H1 (cell line): Measurements from ENCODE around the gene PNPLA1. TPM values are rescaled to one million over a fixed set of nuclear protein-coding genes. Genes with fewer than 3 reads are reported as not detected.

Experiments
- CTCF ChIA-PET: fragments of 300-600 bp; sonication (Branson Sonifier 250); formaldehyde crosslinking; loops from one replicate; lab custom pipeline; 2021; ENCODE audit not compliant: partially characterized antibody; lab: Charles Lee
- POLR2A ChIA-PET: fragments of 300-600 bp; sonication (Branson Sonifier 250); formaldehyde crosslinking; loops from one replicate; lab custom pipeline; 2021; ENCODE audit warnings: inconsistent platforms; ENCODE audit not compliant: partially characterized antibody; lab: Charles Lee
- DNase-seq, 2 experiments: peaks; one replicate each; pipeline versions ENCODE4 v3.0.0 to v3.0.0-alpha.2; 2010 to 2022; ENCODE audit warnings: low spot score in 2 of 2, low read depth in 1 of 2, mixed read lengths in 1 of 2
- FAIRE-seq: peaks from 2 replicates; lab custom pipeline; 2011; peaks lifted over from hg19 to GRCh38; lab: Jason Lieb, UNC
- H2AFZ ChIP-seq: 2 replicates; pipeline ENCODE4 v1.8.1; 2012; ENCODE audit warnings: low read length, inconsistent platforms
- H2AK5ac ChIP-seq: 2 replicates; pipeline ENCODE4 v1.6.1; 2013; ENCODE audit warnings: low read depth, low read length
- H2BK120ac ChIP-seq: replicated peaks from 2 replicates; pipeline ENCODE3; 2013; ENCODE audit warnings: low read depth, low read length, inconsistent platforms
- H2BK12ac ChIP-seq: 2 replicates; pipeline ENCODE4 v1.6.1; 2013; ENCODE audit warnings: low read depth, low read length
- H2BK15ac ChIP-seq: 2 replicates; pipeline ENCODE4 v1.6.1; 2013; ENCODE audit warnings: low read length
- H2BK20ac ChIP-seq: 2 replicates; pipeline ENCODE4 v1.6.1; 2013; ENCODE audit warnings: low read length
- H2BK5ac ChIP-seq: 2 replicates; pipeline ENCODE4 v1.6.1; 2013; ENCODE audit warnings: low read depth, low read length
- H3K14ac ChIP-seq: 2 replicates; pipeline ENCODE4 v1.6.1; 2013; ENCODE audit warnings: inconsistent platforms; ENCODE audit not compliant: insufficient read length
- H3K18ac ChIP-seq: 2 replicates; pipeline ENCODE4 v1.6.1; 2013; ENCODE audit warnings: low read length; ENCODE audit errors: extremely low read depth
- H3K23ac ChIP-seq: 2 replicates; pipeline ENCODE4 v1.6.1; 2013; ENCODE audit warnings: inconsistent platforms; ENCODE audit not compliant: insufficient read length
- H3K23me2 ChIP-seq: 2 replicates; pipeline ENCODE4 v1.6.1; 2013; ENCODE audit warnings: low read depth, low read length
- H3K27ac ChIP-seq: 2 replicates; pipeline ENCODE4 v1.6.1; 2011; ENCODE audit warnings: low read depth, low read length, inconsistent platforms
- H3K27me3 ChIP-seq, 4 experiments: replicated peaks in 1 of 4; 1 replicate in 1 of 4; 2 replicates in 3 of 4; pipeline versions ENCODE4 v1.6.1 to v1.8.1; 2011 to 2013; ENCODE audit warnings: low read length in 3 of 4, mild to moderate bottlenecking in 3 of 4, inconsistent platforms in 2 of 4, mixed read lengths in 2 of 4, moderate library complexity in 1 of 4; ENCODE audit not compliant: control insufficient read depth in 3 of 4, insufficient read depth in 3 of 4; ENCODE audit errors: extremely low read depth in 1 of 4
- H3K36me3 ChIP-seq, 4 experiments: 2 replicates each; pipeline versions ENCODE4 v1.6.1 to v1.8.1; 2011 to 2013; ENCODE audit warnings: mild to moderate bottlenecking in 4 of 4, low read length in 3 of 4, moderate library complexity in 2 of 4, control low read depth in 1 of 4, inconsistent platforms in 1 of 4; ENCODE audit not compliant: insufficient read depth in 4 of 4, control insufficient read depth in 2 of 4
- H3K4ac ChIP-seq: replicated peaks from 2 replicates; pipeline ENCODE3; 2013; ENCODE audit warnings: low read length, low read depth, mixed read lengths, inconsistent platforms; ENCODE audit not compliant: insufficient read length
- H3K4me1 ChIP-seq, 4 experiments: replicated peaks in 1 of 4; 1 replicate in 1 of 4; 2 replicates in 3 of 4; pipeline versions ENCODE4 v1.6.1 to v1.8.1; 2011 to 2013; ENCODE audit warnings: low read length in 3 of 4, inconsistent platforms in 2 of 4, mixed read lengths in 1 of 4; ENCODE audit not compliant: insufficient read depth in 4 of 4, control insufficient read depth in 3 of 4
- H3K4me2 ChIP-seq, 2 experiments: 2 replicates each; pipeline versions ENCODE4 v1.6.1 to v1.8.1; 2011 to 2013; ENCODE audit warnings: low read depth in 2 of 2, low read length in 2 of 2, control low read depth in 1 of 2, inconsistent platforms in 1 of 2, mild to moderate bottlenecking in 1 of 2; ENCODE audit not compliant: insufficient read depth in 1 of 2
- H3K4me3 ChIP-seq, 4 experiments: fragments of 200-600, 300-600 bp in 1 of 4; sonication (generic), shearing (Covaris generic), sonication (Bioruptor Twin) in 1 of 4; 2 replicates each; pipeline versions ENCODE4 v1.5.1 to v1.8.1; 2011 to 2016; ENCODE audit warnings: low read length in 4 of 4, low read depth in 3 of 4, control low read depth in 2 of 4, inconsistent platforms in 2 of 4, mild to moderate bottlenecking in 2 of 4, mixed read lengths in 1 of 4, moderate library complexity in 1 of 4; ENCODE audit not compliant: insufficient read depth in 2 of 4; ENCODE audit errors: extremely low read depth in 1 of 4
- H3K56ac ChIP-seq: replicated peaks from 2 replicates; pipeline ENCODE3; 2013; ENCODE audit warnings: low read depth, mild to moderate bottlenecking, mixed read lengths, low read length, inconsistent platforms; ENCODE audit not compliant: insufficient read length
- H3K79me1 ChIP-seq: 2 replicates; pipeline ENCODE4 v1.6.1; 2013; ENCODE audit warnings: low read depth, low read length, control low read depth
- H3K79me2 ChIP-seq, 2 experiments: 2 replicates each; pipeline versions ENCODE4 v1.6.1 to v1.8.1; 2012 to 2013; ENCODE audit warnings: low read length in 2 of 2, mild to moderate bottlenecking in 2 of 2, inconsistent platforms in 1 of 2; ENCODE audit not compliant: insufficient read depth in 2 of 2, control insufficient read depth in 1 of 2
- H3K9ac ChIP-seq, 4 experiments: replicated peaks in 1 of 4; 1 replicate in 1 of 4; 2 replicates in 3 of 4; pipeline versions ENCODE4 v1.6.1 to v1.8.1; 2011 to 2013; ENCODE audit warnings: low read depth in 3 of 4, low read length in 3 of 4, control low read depth in 2 of 4, mild to moderate bottlenecking in 2 of 4, moderate library complexity in 2 of 4, inconsistent platforms in 1 of 4; ENCODE audit errors: extremely low read depth in 1 of 4
- H3K9me3 ChIP-seq, 2 experiments: 2 replicates each; pipeline versions ENCODE4 v1.6.1 to v1.8.1; 2012 to 2013; ENCODE audit warnings: mild to moderate bottlenecking in 2 of 2, moderate library complexity in 2 of 2, control low read depth in 1 of 2, inconsistent platforms in 1 of 2, low read depth in 1 of 2, low read length in 1 of 2, mixed read lengths in 1 of 2; ENCODE audit not compliant: insufficient read depth in 2 of 2
- H4K20me1 ChIP-seq, 2 experiments: replicated peaks in 1 of 2; 2 replicates each; pipeline versions ENCODE3 to v1.8.1; 2011 to 2013; ENCODE audit warnings: inconsistent platforms in 2 of 2, low read length in 2 of 2, mild to moderate bottlenecking in 1 of 2; ENCODE audit not compliant: insufficient read depth in 2 of 2, control insufficient read depth in 1 of 2
- H4K5ac ChIP-seq: 2 replicates; pipeline ENCODE4 v1.6.1; 2013; ENCODE audit warnings: low read length, low read depth, mixed read lengths, inconsistent platforms; ENCODE audit not compliant: insufficient read length
- H4K8ac ChIP-seq: 2 replicates; pipeline ENCODE4 v1.8.0; 2013; ENCODE audit warnings: mild to moderate bottlenecking, moderate library complexity, low read length, inconsistent platforms; ENCODE audit not compliant: insufficient read depth; ENCODE audit errors: extremely low read depth
- H4K91ac ChIP-seq: replicated peaks from 2 replicates; pipeline ENCODE3; 2013; ENCODE audit warnings: low read length, mixed read lengths, inconsistent platforms; ENCODE audit not compliant: insufficient read length
- CHD2 ChIP-seq: IDR thresholded peaks from 2 replicates; pipeline ENCODE4 v1.6.1; 2012; ENCODE audit warnings: low read length, improper control_type of control experiment
- FOSL1 ChIP-seq: IDR thresholded peaks from 2 replicates; pipeline ENCODE4 v1.6.1; 2011; ENCODE audit warnings: mild to moderate bottlenecking, low read depth, low read length, moderate library complexity; ENCODE audit not compliant: insufficient read depth
- MAFK ChIP-seq: IDR thresholded peaks from 2 replicates; pipeline ENCODE4 v1.6.1; 2012; ENCODE audit warnings: low read depth, mild to moderate bottlenecking, improper control_type of control experiment, low read length
- POLR2A ChIP-seq, 2 experiments: IDR thresholded peaks; 1 replicate in 1 of 2; 2 replicates in 1 of 2; pipeline ENCODE4 v1.6.1; 2011; ENCODE audit warnings: low read depth in 2 of 2, low read length in 2 of 2, mild to moderate bottlenecking in 2 of 2; ENCODE audit errors: control extremely low read depth in 1 of 2
- POU5F1 ChIP-seq: IDR thresholded peaks from 2 replicates; pipeline ENCODE4 v1.6.1; 2011; ENCODE audit warnings: low read depth, mild to moderate bottlenecking, low read length, moderate library complexity
- RFX5 ChIP-seq: IDR thresholded peaks from 2 replicates; pipeline ENCODE4 v1.6.1; 2011; ENCODE audit warnings: low read depth, low read length, improper control_type of control experiment, borderline replicate concordance
- RNF2 ChIP-seq: fragments of 200-900, 300-1000 bp; sonication (generic); IDR thresholded peaks from 2 replicates; pipeline ENCODE4 v1.7.1; 2016; ENCODE audit warnings: borderline replicate concordance, low read depth, mild to moderate bottlenecking, antibody characterized with exemption, low read length; ENCODE audit not compliant: poor library complexity, severe bottlenecking; ENCODE audit errors: missing control alignments
- SP4 ChIP-seq: IDR thresholded peaks from 2 replicates; pipeline ENCODE4 v1.6.1; 2012; ENCODE audit warnings: low read length, inconsistent platforms
- YY1 ChIP-seq: IDR thresholded peaks from 2 replicates; pipeline ENCODE4 v1.6.1; 2011; ENCODE audit warnings: low read depth, mild to moderate bottlenecking, low read length
- WGBS, 2 experiments: shearing (Covaris generic) in 1 of 2; methylation state at CpG; one replicate each; pipeline versions ENCODE4 v1.1.6 to v1.1.7; 2013 to 2015; ENCODE audit warnings: low lambda C conversion rate in 2 of 2, mixed read lengths in 2 of 2, inconsistent platforms in 1 of 2, low coverage in 1 of 2, missing lambda C conversion rate in 1 of 2; ENCODE audit not compliant: insufficient replicate concordance in 2 of 2, insufficient coverage in 1 of 2, insufficient read length in 1 of 2; ENCODE audit errors: extremely low coverage in 1 of 2, missing lambda C conversion rate in 1 of 2; 5-methylcytosine and 5-hydroxymethylcytosine counted together
- polyA plus RNA-seq, 7 experiments: library from polyadenylated mRNA; depleted of rRNA in 3 of 7; stranded (reverse) in 5 of 7; unstranded in 2 of 7; fragments of >200 nt in 5 of 7; fragments of 200-250 nt in 2 of 7; gene quantifications; 1 replicate in 5 of 7; 2 replicates in 1 of 7; 4 replicates in 1 of 7; pipeline versions ENCODE4 v1.2.1 to v1.2.3, GENCODE V29; 2011 to 2013; ENCODE audit warnings: missing spikeins in 2 of 7, mixed read lengths in 2 of 7
- total RNA-seq: library from RNA; stranded (reverse); fragmentation: NEBNext Ultra II Directional; extraction: Animal tissue kit (Norgen Biotek cat#: 25700); gene quantifications from 2 replicates; pipeline ENCODE4 v1.2.1, GENCODE V29; 2021
- TF ChIP-seq, protein P1 (sequence below): IDR thresholded peaks from 2 replicates; pipeline ENCODE4 v1.6.1; 2011; ENCODE audit warnings: low read depth, mild to moderate bottlenecking, low read length; ENCODE audit not compliant: insufficient read depth
- TF ChIP-seq, protein P2 (sequence below): IDR thresholded peaks from 2 replicates; pipeline ENCODE4 v1.6.1; 2012; ENCODE audit warnings: low read length, inconsistent platforms

PNPLA1 gene
- total and polyA plus RNA-seq, 2 of the 8 experiments (the other 6 are each of a cell fraction or from before 2014, with no cell fraction given): not detected

DNA sequence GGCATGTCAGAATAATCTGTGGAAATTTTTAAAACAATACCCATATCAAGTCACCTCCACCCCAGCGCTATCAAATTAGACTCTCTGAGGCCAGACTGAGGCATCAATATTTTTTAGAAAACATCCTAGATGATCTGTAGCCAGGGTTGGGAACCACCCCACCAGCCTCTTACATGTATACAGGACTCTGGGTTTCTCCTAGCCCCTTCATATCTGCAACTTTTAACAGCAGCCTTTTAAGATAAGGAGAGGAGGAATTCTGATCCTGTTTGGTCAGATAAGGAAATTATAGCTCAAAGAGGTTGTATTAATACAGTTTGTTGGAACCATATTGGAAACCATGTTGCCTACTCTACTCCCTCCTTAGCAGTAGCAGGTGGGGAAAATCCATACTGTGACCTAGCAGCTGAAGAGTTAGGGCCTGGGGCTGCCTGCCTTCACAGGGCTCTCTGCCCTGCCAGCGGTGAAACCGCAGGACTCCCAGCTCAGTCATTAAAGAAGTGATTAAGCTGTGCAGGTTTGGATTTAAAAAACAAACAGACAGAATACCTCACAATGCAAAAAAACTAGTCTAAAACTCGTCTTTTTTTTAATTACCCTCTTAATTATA, 43.3 kb upstream of the PNPLA1 start:
- Histone ChIP-seq H3K36me3 (peaks cover 11 to 49% (median 42%) of the 10 kb centered on the region in 4 experiments), H3K23me2 (no peaks in the 10 kb centered on the region), H2BK5ac (no peak overlapping the region), H3K14ac (no peak overlapping the region), H3K18ac (no peak overlapping the region), H3K79me1 (peaks cover 3% of the 10 kb centered on the region; the same call in 1 of the 2 replicates), H3K9ac (no peak overlapping the region), H2BK20ac (no peak overlapping the region), H3K79me2 (no peaks in the 10 kb centered on the region), H3K23ac (no peak overlapping the region), H3K4me3 (no peak overlapping the region), H3K27ac (no peak overlapping the region), H2AFZ (no peak overlapping the region), H4K5ac (no peak overlapping the region), H4K8ac (no peak overlapping the region), H2BK12ac (no peak overlapping the region), H3K4ac (no peak overlapping the region), H3K4me1 (no peaks in the 10 kb centered on the region), H3K27me3 (no peaks in the 10 kb centered on the region), H2BK15ac (no peak overlapping the region), H4K20me1 (peaks cover 0 to 2% of the 10 kb centered on the region in 2 experiments), H4K91ac (no peak overlapping the region), H2AK5ac (no peak overlapping the region), H3K56ac (no peak overlapping the region), H2BK120ac (no peak overlapping the region), H3K9me3 (no peaks in the 10 kb centered on the region), H3K4me2 (no peak overlapping the region)
- FAIRE-seq (no peak), DNase-seq (no peak)
- ChIA-PET CTCF (interaction anchor here (0.6 to 1.2 kb wide), 2 partner anchors 87 to 1179 kb away, joined by 3 to 4 read pairs; no protein-coding TSS in a partner anchor), POLR2A (interaction anchor here (1.7 kb wide), 1 partner anchor 15 kb away, joined by 4 read pairs; no protein-coding TSS in a partner anchor)
- 95% methylated on average over 4 of the region's 4 CpGs; no CpG with 5 or more reads in 1 of the 2 experiments for WGBS, 2 experiments
- no peak for TF ChIP-seq CHD2
- TF ChIP-seq POU5F1: no peak
- no peak for TF ChIP-seq RNF2
- no peak for TF ChIP-seq RFX5
- no peak for TF ChIP-seq MAFK
- TF ChIP-seq, protein P1, sequence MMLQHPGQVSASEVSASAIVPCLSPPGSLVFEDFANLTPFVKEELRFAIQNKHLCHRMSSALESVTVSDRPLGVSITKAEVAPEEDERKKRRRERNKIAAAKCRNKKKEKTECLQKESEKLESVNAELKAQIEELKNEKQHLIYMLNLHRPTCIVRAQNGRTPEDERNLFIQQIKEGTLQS: no peak
- TF ChIP-seq POLR2A (IDR thresholded peaks at IDR 0.05; ENCODE audit: control extremely low read depth in 1 of 2, low read depth in 2 of 2, low read length in 2 of 2): no peak
- TF ChIP-seq SP4: no peak
- TF ChIP-seq FOSL1: no peak
- TF ChIP-seq, protein P2, sequence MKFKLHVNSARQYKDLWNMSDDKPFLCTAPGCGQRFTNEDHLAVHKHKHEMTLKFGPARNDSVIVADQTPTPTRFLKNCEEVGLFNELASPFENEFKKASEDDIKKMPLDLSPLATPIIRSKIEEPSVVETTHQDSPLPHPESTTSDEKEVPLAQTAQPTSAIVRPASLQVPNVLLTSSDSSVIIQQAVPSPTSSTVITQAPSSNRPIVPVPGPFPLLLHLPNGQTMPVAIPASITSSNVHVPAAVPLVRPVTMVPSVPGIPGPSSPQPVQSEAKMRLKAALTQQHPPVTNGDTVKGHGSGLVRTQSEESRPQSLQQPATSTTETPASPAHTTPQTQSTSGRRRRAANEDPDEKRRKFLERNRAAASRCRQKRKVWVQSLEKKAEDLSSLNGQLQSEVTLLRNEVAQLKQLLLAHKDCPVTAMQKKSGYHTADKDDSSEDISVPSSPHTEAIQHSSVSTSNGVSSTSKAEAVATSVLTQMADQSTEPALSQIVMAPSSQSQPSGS: no peak
- no peak for TF ChIP-seq YY1
